ENCODE results near the gene IL33.

DNA sequence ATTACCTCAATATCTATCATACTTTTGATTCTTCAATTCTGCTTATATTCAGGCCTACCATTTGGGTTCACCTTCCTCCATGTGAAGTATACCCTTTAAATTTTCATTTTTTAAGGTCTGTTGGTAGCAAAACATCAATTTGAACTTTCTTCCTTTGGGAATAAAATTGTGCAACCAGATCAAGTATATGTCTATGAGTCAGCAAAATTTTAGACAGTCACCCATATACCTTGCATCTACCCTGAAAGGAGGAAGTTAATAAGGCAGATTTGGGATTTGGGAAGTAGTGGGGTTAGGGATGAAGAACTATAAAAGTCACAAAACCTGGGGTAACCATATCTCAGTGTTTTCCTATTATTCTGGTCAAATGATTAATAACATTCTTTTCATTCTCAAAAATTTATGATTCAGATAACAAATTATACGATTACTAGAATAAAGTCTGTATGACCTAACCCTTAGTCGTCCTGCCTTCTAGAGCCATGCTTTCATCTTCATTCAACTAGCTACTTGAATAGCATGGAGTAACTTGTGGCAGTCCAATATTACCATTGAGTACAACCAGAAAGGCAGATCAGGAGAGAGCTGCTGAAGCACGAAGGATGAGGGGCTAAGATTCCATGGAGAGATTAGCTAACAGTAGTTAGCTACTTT, 2.8 kb upstream of the IL33 start:
- TF ChIP-seq EGR1 (IDR thresholded peaks at IDR 0.05; ENCODE audit: low read depth), result no peak
- TF ChIP-seq, protein P1, sequence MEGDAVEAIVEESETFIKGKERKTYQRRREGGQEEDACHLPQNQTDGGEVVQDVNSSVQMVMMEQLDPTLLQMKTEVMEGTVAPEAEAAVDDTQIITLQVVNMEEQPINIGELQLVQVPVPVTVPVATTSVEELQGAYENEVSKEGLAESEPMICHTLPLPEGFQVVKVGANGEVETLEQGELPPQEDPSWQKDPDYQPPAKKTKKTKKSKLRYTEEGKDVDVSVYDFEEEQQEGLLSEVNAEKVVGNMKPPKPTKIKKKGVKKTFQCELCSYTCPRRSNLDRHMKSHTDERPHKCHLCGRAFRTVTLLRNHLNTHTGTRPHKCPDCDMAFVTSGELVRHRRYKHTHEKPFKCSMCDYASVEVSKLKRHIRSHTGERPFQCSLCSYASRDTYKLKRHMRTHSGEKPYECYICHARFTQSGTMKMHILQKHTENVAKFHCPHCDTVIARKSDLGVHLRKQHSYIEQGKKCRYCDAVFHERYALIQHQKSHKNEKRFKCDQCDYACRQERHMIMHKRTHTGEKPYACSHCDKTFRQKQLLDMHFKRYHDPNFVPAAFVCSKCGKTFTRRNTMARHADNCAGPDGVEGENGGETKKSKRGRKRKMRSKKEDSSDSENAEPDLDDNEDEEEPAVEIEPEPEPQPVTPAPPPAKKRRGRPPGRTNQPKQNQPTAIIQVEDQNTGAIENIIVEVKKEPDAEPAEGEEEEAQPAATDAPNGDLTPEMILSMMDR (IDR thresholded peaks at IDR 0.05 in 2 of 3, conservative IDR thresholded peaks at IDR 0.05 in 1 of 3; ENCODE audit: borderline replicate concordance in 1 of 3, insufficient read depth in 1 of 3, low read depth in 2 of 3, low read length in 2 of 3), result no peak
- no peak for TF ChIP-seq RAD21 (IDR thresholded peaks at IDR 0.05; ENCODE audit: low read depth)
- no peak for TF ChIP-seq YY1 (IDR thresholded peaks at IDR 0.05; ENCODE audit: extremely low read depth, insufficient replicate concordance, low read depth, low read length)
- TF ChIP-seq, protein P2, sequence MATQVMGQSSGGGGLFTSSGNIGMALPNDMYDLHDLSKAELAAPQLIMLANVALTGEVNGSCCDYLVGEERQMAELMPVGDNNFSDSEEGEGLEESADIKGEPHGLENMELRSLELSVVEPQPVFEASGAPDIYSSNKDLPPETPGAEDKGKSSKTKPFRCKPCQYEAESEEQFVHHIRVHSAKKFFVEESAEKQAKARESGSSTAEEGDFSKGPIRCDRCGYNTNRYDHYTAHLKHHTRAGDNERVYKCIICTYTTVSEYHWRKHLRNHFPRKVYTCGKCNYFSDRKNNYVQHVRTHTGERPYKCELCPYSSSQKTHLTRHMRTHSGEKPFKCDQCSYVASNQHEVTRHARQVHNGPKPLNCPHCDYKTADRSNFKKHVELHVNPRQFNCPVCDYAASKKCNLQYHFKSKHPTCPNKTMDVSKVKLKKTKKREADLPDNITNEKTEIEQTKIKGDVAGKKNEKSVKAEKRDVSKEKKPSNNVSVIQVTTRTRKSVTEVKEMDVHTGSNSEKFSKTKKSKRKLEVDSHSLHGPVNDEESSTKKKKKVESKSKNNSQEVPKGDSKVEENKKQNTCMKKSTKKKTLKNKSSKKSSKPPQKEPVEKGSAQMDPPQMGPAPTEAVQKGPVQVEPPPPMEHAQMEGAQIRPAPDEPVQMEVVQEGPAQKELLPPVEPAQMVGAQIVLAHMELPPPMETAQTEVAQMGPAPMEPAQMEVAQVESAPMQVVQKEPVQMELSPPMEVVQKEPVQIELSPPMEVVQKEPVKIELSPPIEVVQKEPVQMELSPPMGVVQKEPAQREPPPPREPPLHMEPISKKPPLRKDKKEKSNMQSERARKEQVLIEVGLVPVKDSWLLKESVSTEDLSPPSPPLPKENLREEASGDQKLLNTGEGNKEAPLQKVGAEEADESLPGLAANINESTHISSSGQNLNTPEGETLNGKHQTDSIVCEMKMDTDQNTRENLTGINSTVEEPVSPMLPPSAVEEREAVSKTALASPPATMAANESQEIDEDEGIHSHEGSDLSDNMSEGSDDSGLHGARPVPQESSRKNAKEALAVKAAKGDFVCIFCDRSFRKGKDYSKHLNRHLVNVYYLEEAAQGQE (IDR thresholded peaks at IDR 0.05; ENCODE audit: low read depth), result no peak
- TF ChIP-seq, protein P3, sequence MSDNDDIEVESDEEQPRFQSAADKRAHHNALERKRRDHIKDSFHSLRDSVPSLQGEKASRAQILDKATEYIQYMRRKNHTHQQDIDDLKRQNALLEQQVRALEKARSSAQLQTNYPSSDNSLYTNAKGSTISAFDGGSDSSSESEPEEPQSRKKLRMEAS (IDR thresholded peaks at IDR 0.05), result no peak
- no peak for TF ChIP-seq POLR2A (IDR thresholded peaks at IDR 0.05; ENCODE audit: borderline replicate concordance, extremely low read depth, insufficient read depth, insufficient read length)
- TF ChIP-seq POLR2AphosphoS5 (IDR thresholded peaks at IDR 0.05; ENCODE audit: low read depth, low read length), result no peak
- no peak for TF ChIP-seq EZH2 (IDR thresholded peaks at IDR 0.05)
- TF ChIP-seq SIN3A (IDR thresholded peaks at IDR 0.05; ENCODE audit: low read depth), result no peak
- TF ChIP-seq ZNF274 (IDR thresholded peaks at IDR 0.05; ENCODE audit: low read depth, low read length), result no peak
- no peak for TF ChIP-seq ZFX (IDR thresholded peaks at IDR 0.05)
- no peak for TF ChIP-seq EZH2phosphoT487 (IDR thresholded peaks at IDR 0.05; ENCODE audit: borderline replicate concordance)
- no peak for TF ChIP-seq CEBPB (IDR thresholded peaks at IDR 0.05; ENCODE audit: low read depth)

Measured in HCT116 (cell line).